ENCODE data around the gene EYA4.

- no peak for TF ChIP-seq CTCF (IDR thresholded peaks at IDR 0.05)
- TF ChIP-seq POLR2A (IDR thresholded peaks at IDR 0.05): no peak
- TF ChIP-seq POLR2AphosphoS5 (IDR thresholded peaks at IDR 0.05): no peak
- TF ChIP-seq EP300 (IDR thresholded peaks at IDR 0.05): no peak
These were observed 76.5 kb downstream of the EYA4 start for GRCh38 chr6:133317704-133318103.
